Measurements from ENCODE around the gene CAD.

Gene CAD

DNA sequence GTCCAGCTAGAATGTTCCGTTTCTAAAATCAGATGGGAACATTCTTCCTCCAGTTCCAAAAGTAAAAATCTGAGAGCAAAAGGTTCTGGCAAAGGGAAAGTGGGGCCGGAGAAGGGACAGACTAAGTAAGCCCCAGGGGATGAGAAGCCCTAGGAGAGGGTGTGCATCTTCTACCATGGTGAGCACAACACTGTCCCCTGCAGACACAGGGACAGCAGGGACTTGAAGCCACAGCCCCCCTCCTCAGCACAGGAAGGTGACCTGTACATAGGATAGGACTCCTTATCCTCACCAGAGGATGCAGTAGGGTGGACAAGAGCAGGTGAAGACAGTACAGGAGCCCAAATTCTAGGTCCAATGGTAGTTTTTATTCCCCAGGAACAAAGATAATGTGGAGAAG is 17.9 kb upstream of the CAD start:
- no peak overlapping the region for H3K4me3 ChIP-seq (ENCODE audit: low read depth, low read length)
- no peak for DNase-seq (ENCODE audit: low read depth)
- TF ChIP-seq, protein P1, sequence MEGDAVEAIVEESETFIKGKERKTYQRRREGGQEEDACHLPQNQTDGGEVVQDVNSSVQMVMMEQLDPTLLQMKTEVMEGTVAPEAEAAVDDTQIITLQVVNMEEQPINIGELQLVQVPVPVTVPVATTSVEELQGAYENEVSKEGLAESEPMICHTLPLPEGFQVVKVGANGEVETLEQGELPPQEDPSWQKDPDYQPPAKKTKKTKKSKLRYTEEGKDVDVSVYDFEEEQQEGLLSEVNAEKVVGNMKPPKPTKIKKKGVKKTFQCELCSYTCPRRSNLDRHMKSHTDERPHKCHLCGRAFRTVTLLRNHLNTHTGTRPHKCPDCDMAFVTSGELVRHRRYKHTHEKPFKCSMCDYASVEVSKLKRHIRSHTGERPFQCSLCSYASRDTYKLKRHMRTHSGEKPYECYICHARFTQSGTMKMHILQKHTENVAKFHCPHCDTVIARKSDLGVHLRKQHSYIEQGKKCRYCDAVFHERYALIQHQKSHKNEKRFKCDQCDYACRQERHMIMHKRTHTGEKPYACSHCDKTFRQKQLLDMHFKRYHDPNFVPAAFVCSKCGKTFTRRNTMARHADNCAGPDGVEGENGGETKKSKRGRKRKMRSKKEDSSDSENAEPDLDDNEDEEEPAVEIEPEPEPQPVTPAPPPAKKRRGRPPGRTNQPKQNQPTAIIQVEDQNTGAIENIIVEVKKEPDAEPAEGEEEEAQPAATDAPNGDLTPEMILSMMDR (IDR thresholded peaks at IDR 0.05; ENCODE audit: low read depth, low read length, missing control alignments) = no peak

DNA sequence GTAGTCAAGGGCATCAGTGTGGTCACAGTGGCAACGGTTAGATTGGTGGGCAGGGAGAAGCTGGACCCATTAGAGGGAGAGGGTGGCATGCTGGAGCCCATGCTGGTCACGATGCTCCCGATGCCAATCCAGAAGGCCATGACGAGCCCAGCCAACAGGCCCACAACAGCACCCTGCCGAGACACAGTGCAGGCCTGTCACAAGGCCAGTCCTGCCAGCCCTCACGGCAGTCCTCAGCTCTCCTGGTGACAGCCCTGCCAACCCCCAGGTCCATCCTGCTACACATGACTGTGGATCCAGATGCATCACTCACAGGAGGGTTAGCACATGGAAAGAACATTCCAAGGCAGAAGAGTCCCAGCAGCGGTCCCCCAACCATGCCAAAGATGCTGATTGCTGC is 15.5 kb upstream of the CAD start:
- TF ChIP-seq, protein P1 (IDR thresholded peaks at IDR 0.05; ENCODE audit: low read depth, low read length, missing control alignments) = no peak
- DNase-seq (ENCODE audit: low read depth) = no peak
- no peak overlapping the region for H3K4me3 ChIP-seq (ENCODE audit: low read depth, low read length)

DNA sequence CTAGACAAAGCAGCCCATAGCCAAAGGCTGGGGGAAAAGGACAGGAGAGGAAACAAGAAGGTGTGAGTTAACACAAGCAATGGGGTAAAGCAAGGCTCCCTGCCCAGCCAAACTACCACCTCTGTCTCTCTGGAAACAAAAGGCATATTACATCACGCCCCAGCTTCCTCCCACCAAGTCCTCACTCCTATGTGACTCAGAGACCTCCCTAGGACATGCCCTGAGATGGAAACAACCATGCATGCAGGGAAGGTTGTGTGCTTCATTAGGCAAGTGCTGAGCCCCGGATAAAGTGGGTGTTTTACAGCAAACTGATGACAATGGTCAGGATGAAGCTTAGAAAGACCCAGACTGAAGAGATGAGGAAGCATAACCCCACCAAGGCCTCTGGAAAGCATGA is 14.3 kb upstream of the CAD start:
- TF ChIP-seq, protein P1 (IDR thresholded peaks at IDR 0.05; ENCODE audit: low read depth, low read length, missing control alignments) = no peak
- no peak for DNase-seq (ENCODE audit: low read depth)
- H3K4me3 ChIP-seq (ENCODE audit: low read depth, low read length) = no peak overlapping the region

DNA sequence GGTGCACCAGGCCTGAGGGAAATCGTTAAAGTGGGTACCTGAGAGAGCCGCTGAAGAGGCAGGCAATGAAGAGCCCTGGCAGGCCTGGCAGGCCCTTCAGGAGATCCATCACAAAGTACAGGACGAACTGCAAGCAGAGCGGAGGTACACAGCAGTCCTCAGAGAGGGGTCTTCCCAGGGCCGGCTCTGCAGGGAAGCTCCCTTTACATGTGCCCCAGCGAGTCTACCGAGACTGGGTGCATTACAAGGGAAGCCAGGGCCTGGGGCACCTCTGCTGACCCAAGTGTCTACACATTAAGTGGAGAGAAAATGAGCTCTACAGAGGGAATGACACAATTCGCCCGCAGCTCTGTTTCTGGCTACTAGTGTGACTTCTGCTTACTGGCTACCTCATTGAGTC is 13.4 kb upstream of the CAD start:
- TF ChIP-seq, protein P1 (IDR thresholded peaks at IDR 0.05; ENCODE audit: low read depth, low read length, missing control alignments) = no peak

DNA sequence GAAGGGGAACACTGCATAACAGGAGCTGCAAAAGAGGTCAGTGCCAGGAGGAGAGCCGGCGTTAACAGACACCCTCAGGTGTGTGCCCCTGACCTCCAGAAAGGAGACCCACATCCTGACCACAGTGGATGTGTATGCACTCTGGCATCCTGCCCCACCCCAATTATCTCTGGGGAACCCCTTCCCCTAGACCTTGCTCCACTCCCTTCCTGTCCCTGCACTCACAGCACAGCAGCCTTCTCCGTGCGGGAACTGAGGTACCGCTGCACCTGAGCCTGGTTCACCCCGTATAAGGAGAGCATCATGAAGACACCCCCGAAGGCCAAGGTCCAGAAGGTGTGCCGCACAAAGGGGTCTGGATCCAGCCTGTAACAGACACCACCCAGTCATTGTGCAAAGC is 12.6 kb upstream of the CAD start:
- TF ChIP-seq, protein P1 (IDR thresholded peaks at IDR 0.05; ENCODE audit: low read depth, low read length, missing control alignments) = no peak
- no peak for DNase-seq (ENCODE audit: low read depth)
- no peak overlapping the region for H3K4me3 ChIP-seq (ENCODE audit: low read depth, low read length)

More for the DNA sequence above, 13.4 kb upstream of the CAD start:
- no peak for DNase-seq (ENCODE audit: low read depth)
- no peak overlapping the region for H3K4me3 ChIP-seq (ENCODE audit: low read depth, low read length)

DNA sequence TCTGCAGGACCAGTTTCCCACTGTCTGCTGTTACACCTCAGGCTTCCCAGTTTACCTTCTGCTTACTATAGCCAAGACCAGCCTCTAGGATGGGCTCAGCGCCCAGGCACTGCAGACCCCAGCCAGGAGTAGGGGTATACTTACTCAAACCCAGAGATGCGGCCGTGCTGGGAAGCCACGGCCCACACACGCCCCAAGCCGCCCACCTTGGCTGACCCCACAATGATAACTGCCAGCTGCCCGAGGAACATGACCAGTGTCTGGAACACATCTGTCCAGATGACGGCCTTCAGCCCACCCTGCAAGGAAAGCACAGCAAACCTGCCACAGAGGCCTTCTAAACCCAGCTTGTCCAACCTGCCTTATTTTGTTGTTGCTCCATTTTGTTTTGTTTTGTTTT is 12.0 kb upstream of the CAD start:
- TF ChIP-seq, protein P1 (IDR thresholded peaks at IDR 0.05; ENCODE audit: low read depth, low read length, missing control alignments) = no peak
- no peak for DNase-seq (ENCODE audit: low read depth)

DNA sequence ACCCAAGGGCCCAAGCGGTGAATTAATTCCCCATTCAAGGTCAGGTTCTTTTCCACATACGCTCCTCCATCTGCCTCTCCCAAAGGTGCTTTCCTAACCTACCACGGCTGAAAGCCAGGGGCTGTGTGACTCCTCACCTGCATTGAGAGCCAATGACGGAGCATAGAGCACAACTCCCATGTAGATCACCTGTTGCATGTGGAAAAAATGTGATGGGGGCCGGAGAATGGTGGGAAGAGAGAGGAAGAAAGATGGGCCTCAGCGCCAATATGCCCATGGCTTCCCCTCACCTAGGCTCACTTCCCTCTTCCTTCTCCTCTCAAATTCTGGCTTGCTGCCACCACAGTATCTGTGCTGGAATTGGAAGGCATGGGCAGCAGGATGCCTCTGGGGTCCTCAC is 10.8 kb upstream of the CAD start:
- no peak for DNase-seq (ENCODE audit: low read depth)
- TF ChIP-seq, protein P1 (IDR thresholded peaks at IDR 0.05; ENCODE audit: low read depth, low read length, missing control alignments) = no peak

More for the DNA sequence above, 12.0 kb upstream of the CAD start:
- no peak overlapping the region for H3K4me3 ChIP-seq (ENCODE audit: low read depth, low read length)

More for the DNA sequence above, 10.8 kb upstream of the CAD start:
- H3K4me3 ChIP-seq (ENCODE audit: low read depth, low read length) = no peak overlapping the region
